PFSK-1 (cell line): ENCODE results near the gene SLC66A2.

Experiments used
- FOXP2 ChIP-seq: optimal IDR thresholded peaks from 2 replicates; pipeline ENCODE3; 2011; ENCODE audit warnings: borderline replicate concordance, control low read depth, inconsistent platforms; ENCODE audit not compliant: insufficient read depth; ENCODE audit errors: extremely low read length, extremely low read depth
- POLR2AphosphoS5 ChIP-seq: IDR thresholded peaks from 2 replicates; pipeline ENCODE4 v1.6.1; 2012; ENCODE audit warnings: low read depth, mild to moderate bottlenecking, control low read depth, low read length, moderate library complexity
- REST ChIP-seq, 2 experiments: IDR thresholded peaks; 2 replicates each; pipeline versions ENCODE4 v1.6.1 to v1.8.0; 2011 to 2012; ENCODE audit warnings: low read depth in 2 of 2, low read length in 2 of 2, control low read depth in 1 of 2, inconsistent platforms in 1 of 2, mild to moderate bottlenecking in 1 of 2, moderate library complexity in 1 of 2; ENCODE audit not compliant: insufficient read depth in 1 of 2
- SIN3A ChIP-seq: IDR thresholded peaks from 2 replicates; pipeline ENCODE4 v1.6.1; 2012; ENCODE audit warnings: mild to moderate bottlenecking, low read length, moderate library complexity, borderline replicate concordance; ENCODE audit not compliant: insufficient read depth
- TAF1 ChIP-seq: IDR thresholded peaks from 2 replicates; pipeline ENCODE4 v1.6.1; 2012; ENCODE audit warnings: low read length, control low read depth, borderline replicate concordance; ENCODE audit not compliant: insufficient read depth

GRCh38 chr18:79965119-79965902 lies 13.9 kb upstream of the SLC66A2 start:
- TF ChIP-seq POLR2AphosphoS5 (no peak), TAF1 (no peak), REST (IDR thresholded peaks at IDR 0.05; ENCODE audit: insufficient read depth in 1 of 2, low read depth in 2 of 2, low read length in 2 of 2) (no peak), SIN3A (no peak), FOXP2 (peak; percentile 79)
